GM21381 (cell line): ENCODE data around the gene DDIT4.
"Not testable (repeated sequence)": the region's sequence is repeated elsewhere in the genome, so short reads cannot be mapped to it uniquely, and the experiment has no call there.

Experiments used
- ATAC-seq: cut with Tn5 transposase; IDR thresholded peaks from one replicate; pipeline ENCODE4 v1.9.1; 2021; ENCODE audit warnings: mild to moderate bottlenecking, moderate library complexity; ENCODE audit not compliant: unreplicated experiment

Gene DDIT4

GRCh38 chr10:72248468-72249151, 25.1 kb upstream of the DDIT4 start:
- peak; percentile 88 for ATAC-seq

GRCh38 chr10:72249176-72249862, 24.4 kb upstream of the DDIT4 start:
- ATAC-seq = not testable (repeated sequence)

GRCh38 chr10:72250666-72251065, 23.1 kb upstream of the DDIT4 start:
- ATAC-seq = no peak

- no peak for ATAC-seq
Measured at GRCh38 chr10:72251635-72252034, 22.1 kb upstream of the DDIT4 start.

DNA sequence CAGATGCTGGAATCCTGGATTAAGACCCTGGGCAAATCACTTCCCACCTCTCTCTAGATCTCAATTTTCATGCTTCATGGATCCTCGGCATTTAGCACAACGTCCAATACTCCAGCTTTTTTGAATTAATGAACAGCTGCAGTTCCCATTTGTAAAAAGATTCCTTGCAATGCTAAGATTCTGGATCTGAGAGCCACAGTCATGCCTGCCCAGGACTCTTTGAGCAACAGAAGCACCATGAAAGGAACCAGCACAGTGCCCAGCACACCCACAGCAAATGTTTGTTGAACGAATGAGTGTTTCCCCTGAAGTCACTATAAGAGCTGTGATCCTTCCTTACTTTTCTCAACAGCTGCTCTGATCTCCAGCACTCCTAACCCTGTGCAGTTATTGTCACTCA, 20.8 kb upstream of the DDIT4 start:
- ATAC-seq = no peak

DNA sequence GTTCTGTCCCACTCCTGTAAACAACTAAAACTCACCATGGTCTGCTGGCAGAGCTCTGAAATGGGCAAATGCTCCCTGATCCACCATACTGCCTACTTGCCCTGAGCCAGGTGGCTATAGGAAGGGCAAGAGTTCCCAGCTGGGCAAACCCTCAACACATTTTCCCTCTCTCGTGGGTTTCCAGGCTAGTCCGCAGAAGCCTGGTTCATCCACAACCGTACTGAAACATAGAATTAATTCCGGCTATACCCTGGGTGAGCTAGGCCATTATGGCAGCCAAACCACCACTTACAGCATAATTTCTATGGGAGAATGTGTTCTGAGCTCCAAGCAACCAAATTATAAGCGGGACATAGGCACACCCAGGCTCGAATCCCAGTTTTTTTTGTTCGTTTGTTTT, 20.1 kb upstream of the DDIT4 start:
- no peak for ATAC-seq

DNA sequence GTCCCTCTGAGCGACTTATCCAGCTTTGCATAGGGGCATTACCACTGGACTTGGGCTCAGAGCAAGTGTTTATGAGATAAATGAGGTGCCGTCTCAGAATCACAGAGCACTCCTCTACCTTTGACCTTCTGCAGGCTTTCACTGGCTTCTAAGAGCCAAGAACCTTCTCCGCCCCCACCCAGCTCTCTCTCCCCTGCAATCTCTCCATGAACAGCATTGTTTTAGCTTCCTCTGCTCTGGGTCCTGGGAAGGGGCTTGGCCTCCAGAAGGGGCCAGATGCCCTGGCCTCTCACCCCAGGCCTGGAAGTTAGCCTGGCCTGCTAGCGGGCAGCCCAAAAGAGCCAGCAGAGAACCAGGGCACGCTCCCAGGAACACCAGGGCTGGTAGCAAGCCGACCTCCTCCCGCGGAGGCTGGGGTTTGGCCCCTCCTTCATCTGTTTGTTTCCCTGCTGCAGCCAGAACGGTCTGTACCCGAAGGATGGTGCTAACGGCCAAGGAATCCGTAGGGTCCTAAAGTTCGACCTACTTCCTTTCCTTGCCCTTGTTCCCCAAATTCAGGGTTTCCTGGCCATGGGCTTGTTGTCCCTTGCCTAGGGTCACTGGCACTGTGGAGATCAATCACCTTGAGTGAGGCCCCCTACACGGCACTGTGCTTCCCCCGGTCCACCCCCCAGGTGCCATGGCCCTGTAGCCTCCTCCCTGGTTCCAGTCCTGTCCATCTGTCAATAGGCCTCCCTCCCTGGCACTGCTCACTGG, 18.7 kb upstream of the DDIT4 start:
- ATAC-seq = no peak

GRCh38 chr10:72255977-72256729, 17.6 kb upstream of the DDIT4 start:
- no peak for ATAC-seq

DNA sequence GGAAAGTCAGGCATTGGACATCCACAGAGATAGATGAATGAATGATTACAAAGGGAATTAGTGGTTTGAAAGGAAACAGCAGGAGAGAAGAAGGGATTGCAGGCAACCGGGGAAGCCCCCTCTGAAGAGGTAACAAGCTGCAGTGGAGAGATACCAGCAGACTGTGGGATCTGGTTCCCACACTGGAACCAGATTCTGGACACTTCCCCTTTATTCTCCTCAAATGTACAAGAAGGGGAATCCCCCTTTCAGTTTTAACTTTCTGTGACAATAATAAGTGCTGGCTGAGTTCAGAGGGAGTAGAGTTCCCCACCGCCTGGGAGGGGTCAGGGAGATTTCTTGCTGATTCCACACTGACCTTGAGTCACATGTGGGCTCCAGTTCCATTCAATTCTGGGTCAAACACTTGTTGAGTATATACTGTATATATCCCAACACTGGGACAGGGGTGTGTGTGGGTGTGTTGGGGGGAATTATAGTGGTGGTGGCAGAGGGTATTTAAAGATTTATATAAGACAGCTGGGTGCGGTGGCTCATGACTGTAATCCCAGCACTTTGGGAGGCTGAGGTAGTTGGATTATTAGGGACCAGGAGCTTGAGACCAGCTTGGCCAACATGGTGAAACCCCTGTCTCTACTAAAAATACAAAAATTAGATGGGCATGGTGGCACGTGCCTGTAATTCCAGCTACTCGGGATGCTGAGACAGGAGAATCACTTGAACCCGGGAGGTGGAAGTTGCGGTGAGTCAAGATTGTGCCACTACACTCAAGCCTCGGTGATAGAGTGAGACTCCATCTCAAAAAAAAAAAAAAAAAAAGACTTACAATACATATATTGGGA, 16.5 kb upstream of the DDIT4 start:
- no peak for ATAC-seq

GRCh38 chr10:72258617-72259016, 15.1 kb upstream of the DDIT4 start:
- no peak for ATAC-seq

- no peak for ATAC-seq
Measured at GRCh38 chr10:72259491-72260238, 14.1 kb upstream of the DDIT4 start.

DNA sequence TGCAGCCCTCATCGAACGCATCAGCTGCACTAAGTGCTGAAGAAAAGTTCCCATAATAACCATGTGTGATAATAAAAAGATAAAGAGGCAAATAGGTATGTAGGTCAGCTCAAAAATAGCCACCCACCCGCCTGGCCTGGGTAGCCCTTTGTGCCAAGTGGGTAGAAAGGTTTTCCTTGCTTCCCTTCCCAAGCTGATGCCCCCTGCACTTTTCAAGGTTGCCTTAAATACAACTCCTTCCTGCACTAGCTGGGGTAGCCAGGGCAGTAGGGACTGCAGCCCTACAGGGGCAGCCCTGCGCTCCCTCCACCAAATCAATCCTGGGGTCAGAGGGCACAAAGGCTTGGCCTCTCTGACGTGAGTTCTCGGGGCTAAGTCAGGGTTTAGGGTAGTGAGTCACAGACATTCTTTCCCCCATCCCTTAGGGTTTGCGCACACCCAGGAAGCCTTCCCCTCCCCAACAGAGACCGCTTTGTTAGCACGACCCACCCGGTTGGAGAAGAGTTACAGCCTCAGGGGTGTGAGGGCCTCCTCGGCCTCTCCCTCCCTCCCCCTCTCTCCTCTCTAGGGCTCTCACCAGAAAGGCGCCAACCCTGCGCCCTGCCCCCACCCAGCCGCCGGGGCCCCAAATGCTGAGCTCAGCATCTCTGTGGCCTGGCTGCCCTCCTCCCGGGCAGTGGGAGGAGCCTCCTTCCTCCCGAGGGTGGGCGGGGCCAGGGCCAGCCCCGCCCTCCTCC, 13.3 kb upstream of the DDIT4 start:
- ATAC-seq = peak; percentile 67

DNA sequence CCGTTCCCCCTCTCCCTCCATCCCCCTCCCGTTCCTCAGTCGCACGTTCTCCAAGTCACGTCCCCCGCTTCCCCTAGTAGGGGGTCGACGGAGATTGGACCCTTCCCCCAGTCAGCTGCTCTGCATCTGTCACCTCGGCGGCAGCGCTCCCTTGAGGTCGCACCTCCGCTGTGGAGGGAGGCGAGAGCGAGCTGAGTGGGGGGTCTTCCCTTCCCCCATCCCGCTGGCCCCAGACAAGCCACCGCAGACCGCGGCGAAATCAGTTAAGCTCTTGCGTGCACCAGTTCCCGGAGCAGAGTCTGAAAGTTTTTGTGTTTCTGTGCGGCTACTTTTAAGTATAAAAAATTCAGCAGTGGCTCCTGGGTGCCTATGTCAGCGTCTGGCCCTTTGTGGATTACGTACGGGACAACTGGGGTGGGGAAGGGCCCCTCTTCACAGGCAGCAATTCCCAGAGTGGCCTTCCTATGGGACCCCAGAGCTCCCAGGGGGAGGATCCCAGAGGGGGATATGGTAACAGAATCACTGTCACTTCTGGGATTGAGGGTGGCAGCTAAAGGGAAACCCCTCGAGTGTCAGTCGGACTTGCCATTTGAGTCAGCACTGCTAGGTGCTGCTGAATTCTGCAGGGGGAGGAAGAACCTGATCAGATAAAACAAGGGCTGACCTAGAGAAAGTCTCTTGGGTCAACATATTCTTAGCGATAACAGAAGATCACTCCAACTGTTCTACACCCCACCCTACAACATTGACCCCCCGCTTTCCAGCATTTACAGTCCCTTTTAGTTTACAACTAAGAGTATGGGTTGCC, 12.5 kb upstream of the DDIT4 start:
- peak; percentile 46 for ATAC-seq

DNA sequence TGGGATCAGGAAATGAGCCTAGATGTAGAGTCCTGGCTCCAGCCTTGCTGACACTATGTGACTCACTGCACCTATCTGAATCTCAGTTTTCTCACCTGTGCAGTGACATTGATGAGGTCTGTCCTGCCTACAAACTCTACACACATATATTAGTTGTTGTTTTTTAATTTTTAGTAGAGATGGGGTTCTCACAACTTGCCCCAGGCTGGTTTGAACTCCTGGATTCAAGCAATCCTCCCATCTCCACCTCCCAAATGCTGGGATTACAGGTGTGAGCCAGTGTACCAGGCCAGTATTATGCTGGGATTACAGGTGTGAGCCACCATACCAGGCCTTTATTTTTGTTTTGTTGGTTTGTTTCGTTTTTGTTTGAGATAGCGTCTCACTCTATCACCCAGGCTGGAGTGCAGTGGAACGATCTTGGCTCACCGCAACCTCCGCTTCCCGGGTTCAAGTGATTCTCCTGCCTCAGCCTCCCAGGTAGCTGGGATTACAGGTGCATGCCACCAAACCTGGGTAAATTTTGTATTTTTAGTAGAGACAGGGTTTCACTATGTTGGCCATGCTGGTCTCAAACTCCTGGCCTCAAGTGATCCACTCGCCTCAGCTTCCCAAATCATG, 11.8 kb upstream of the DDIT4 start:
- peak; percentile 14 for ATAC-seq

- no peak for ATAC-seq
Measured at GRCh38 chr10:72263613-72264241, 10.0 kb upstream of the DDIT4 start.

- no peak for ATAC-seq
Measured at GRCh38 chr10:72264536-72264935, 9.2 kb upstream of the DDIT4 start.

- ATAC-seq = no peak
Measured at GRCh38 chr10:72265508-72265907, 8.2 kb upstream of the DDIT4 start.
